Left lung (tissue), 10 donors: Measurements from ENCODE around the gene RPS6KA2. TPM values are rescaled to one million over a fixed set of nuclear protein-coding genes. Genes with fewer than 3 reads are reported as not detected.
"Not testable (repeated sequence)": the region's sequence is repeated elsewhere in the genome, so short reads cannot be mapped to it uniquely, and the experiment has no call there.

Experiments used
- ATAC-seq: fragments of 200-7000 bp; cut with Tn5 transposase; one replicate; pipeline ENCODE4 v1.9.1; 2020; ENCODE audit warnings: moderate library complexity
- DNase-seq, 4 donors: peaks; one replicate each; pipeline ENCODE4 v3.0.0-alpha.2; 2013 to 2020
- H3K27ac ChIP-seq, 2 donors: fragments of 200-600 bp; sonication (generic) in 1 of 2; one replicate each; pipeline versions ENCODE4 v1.5.0 to v1.8.0; 2020 to 2021
- H3K27me3 ChIP-seq, 2 donors: fragments of 200-600 bp; sonication (generic) in 1 of 2; one replicate each; pipeline versions ENCODE4 v1.5.0 to v1.8.0; 2020 to 2021
- H3K36me3 ChIP-seq, 2 donors: fragments of 200-600 bp; sonication (generic) in 1 of 2; one replicate each; pipeline versions ENCODE4 v1.5.0 to v1.8.0; 2020 to 2021
- H3K4me1 ChIP-seq, 2 donors: fragments of 200-600 bp; one replicate each; pipeline ENCODE4 v1.8.0; 2021
- H3K4me3 ChIP-seq, 2 donors: fragments of 200-600 bp; sonication (generic) in 1 of 2; one replicate each; pipeline versions ENCODE4 v1.5.0 to v1.8.0; 2020 to 2021; ENCODE audit warnings: mild to moderate bottlenecking in 1 of 2
- H3K9me3 ChIP-seq, 2 donors: fragments of 200-600 bp; sonication (generic) in 1 of 2; one replicate each; pipeline versions ENCODE4 v1.5.0 to v1.8.0; 2020 to 2021
- CTCF ChIP-seq, 2 donors: fragments of 200-600 bp; sonication (generic) in 1 of 2; IDR thresholded peaks; one replicate each; pipeline versions ENCODE4 v1.5.0 to v1.8.0; 2021; ENCODE audit warnings: antibody characterized with exemption in 2 of 2
- intact Hi-C, 2 donors: fragments of 100-400 bp; cut with DNase I; formaldehyde crosslinking; loops; one replicate each; pipeline versions ENCODE4 v1.11.2 to v1.14.2; 2022
- polyA plus RNA-seq, 6 donors: library from polyadenylated mRNA; unstranded; fragments of 120-200 nt; gene quantifications; one replicate each; pipeline ENCODE4 v1.2.1, GENCODE V29; 2013; ENCODE audit not compliant: insufficient read length in 6 of 6
- total RNA-seq, 2 donors: library from RNA; stranded (reverse); fragmentation: NEBNext Ultra II Directional; extraction: Animal tissue kit (Norgen Biotek cat#: 25700); gene quantifications; one replicate each; pipeline ENCODE4 v1.2.1, GENCODE V29; 2021
- donor health status: DM: no; HTN: yes; CAD: no.
- donor health status: DM: no; HTN: no; CAD: no.

RPS6KA2 gene
- total and polyA plus RNA-seq, 8 donors = 42.0 to 160 (median 48.0) TPM

DNA sequence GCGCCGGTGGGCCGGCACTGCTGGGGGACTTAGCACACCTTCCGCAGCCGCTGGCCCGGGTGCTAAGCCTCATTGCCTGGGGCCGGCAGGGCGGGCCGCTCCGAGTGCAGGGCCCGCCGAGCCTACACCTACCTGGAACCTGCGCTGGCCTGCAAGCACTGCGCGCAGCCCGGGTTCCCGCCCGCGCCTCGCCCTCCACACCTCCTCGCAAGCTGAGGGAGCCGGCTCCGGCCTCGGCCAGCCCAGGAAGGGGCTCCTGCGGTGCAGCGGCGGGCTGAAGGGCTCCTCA lies 233.6 kb downstream of the RPS6KA2 start:
- Histone ChIP-seq H3K4me1 (no peaks in the 10 kb centered on the region), H3K27ac (no peak overlapping the region), H3K36me3 (no peaks in the 10 kb centered on the region), H3K4me3 (no peak overlapping the region), H3K27me3 (peaks cover 0 to 5% of the 10 kb centered on the region in 2 donors), H3K9me3 (no peaks in the 10 kb centered on the region)
- TF ChIP-seq CTCF (IDR thresholded peaks at IDR 0.05) = no peak
- ATAC-seq = no peak
- no peak for DNase-seq
- intact Hi-C loops = no loop called here

- H3K27ac ChIP-seq, H3K4me1 ChIP-seq, H3K4me3 ChIP-seq, ATAC-seq, H3K27me3 ChIP-seq, intact Hi-C loops, H3K36me3 ChIP-seq, DNase-seq, H3K9me3 ChIP-seq: not testable (repeated sequence)
These were observed 234.1 kb downstream of the RPS6KA2 start for GRCh38 chr6:166392755-166393534.

DNA sequence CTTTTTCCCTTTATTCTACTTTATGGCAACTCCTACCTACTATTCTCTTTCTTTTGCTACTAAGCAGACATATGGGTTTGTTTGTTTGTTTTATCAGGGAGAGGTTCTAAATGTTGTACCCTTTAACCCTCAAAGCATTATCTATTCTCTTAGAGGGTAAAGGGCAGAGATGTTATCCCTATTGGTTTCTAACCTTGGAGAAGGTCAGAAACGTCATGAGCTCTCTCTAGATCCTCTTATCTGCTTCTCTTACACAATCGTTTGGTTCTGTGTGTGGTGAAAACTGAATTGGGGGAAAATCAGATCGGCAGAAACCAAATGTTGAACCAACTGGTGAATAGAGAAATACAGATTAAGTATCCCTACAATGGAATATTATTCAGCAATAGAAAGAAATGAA lies 237.9 kb downstream of the RPS6KA2 start:
- no peaks in the 10 kb centered on the region for H3K36me3 ChIP-seq
- H3K9me3 ChIP-seq = no peaks in the 10 kb centered on the region
- H3K27ac ChIP-seq = no peak overlapping the region
- no peak overlapping the region for H3K4me3 ChIP-seq
- DNase-seq = no peak
- ATAC-seq = no peak
- H3K4me1 ChIP-seq = peaks cover 3 to 11% of the 10 kb centered on the region in 2 donors
- H3K27me3 ChIP-seq = peaks cover 0 to 5% of the 10 kb centered on the region in 2 donors
- intact Hi-C loops = no loop called here
- no peak for TF ChIP-seq CTCF (IDR thresholded peaks at IDR 0.05)

GRCh38 chr6:166388290-166389004 lies 238.6 kb downstream of the RPS6KA2 start:
- no peak for TF ChIP-seq CTCF (IDR thresholded peaks at IDR 0.05)
- Histone ChIP-seq H3K27me3 (peaks cover 0 to 2% of the 10 kb centered on the region in 2 donors), H3K27ac (no peak overlapping the region), H3K4me3 (no peak overlapping the region), H3K36me3 (no peaks in the 10 kb centered on the region), H3K9me3 (no peaks in the 10 kb centered on the region), H3K4me1 (peaks cover 3 to 18% of the 10 kb centered on the region in 2 donors)
- DNase-seq (no peak), ATAC-seq (no peak)
- intact Hi-C loops = no loop called here

GRCh38 chr6:166387642-166388289 lies 239.3 kb downstream of the RPS6KA2 start:
- peak overlapping the region in 1 of 2 donors; percentile 20 for H3K27ac ChIP-seq

GRCh38 chr6:166387098-166387497 lies 240.0 kb downstream of the RPS6KA2 start:
- ATAC-seq, H3K9me3 ChIP-seq, H3K36me3 ChIP-seq, DNase-seq, H3K27me3 ChIP-seq, intact Hi-C loops, H3K27ac ChIP-seq, H3K4me3 ChIP-seq: not testable (repeated sequence)
- peaks cover 3 to 19% of the 10 kb centered on the region in 2 donors for H3K4me1 ChIP-seq

More at GRCh38 chr6:166387642-166388289, 239.3 kb downstream of the RPS6KA2 start:
- no peak for ATAC-seq
- DNase-seq = no peak
- TF ChIP-seq CTCF (IDR thresholded peaks at IDR 0.05) = no peak
- intact Hi-C loops = no loop called here
- no peaks in the 10 kb centered on the region for H3K9me3 ChIP-seq
- H3K4me1 ChIP-seq = peaks cover 3 to 19% of the 10 kb centered on the region in 2 donors
- no peaks in the 10 kb centered on the region for H3K36me3 ChIP-seq
- H3K27me3 ChIP-seq = no peaks in the 10 kb centered on the region
- no peak overlapping the region for H3K4me3 ChIP-seq
